ENCODE results near the gene GNPDA1.
"Not testable (repeated sequence)": the region's sequence is repeated elsewhere in the genome, so short reads cannot be mapped to it uniquely, and the experiment has no call there.

The GNPDA1 gene

GRCh38 chr5:142012792-142013388 is at the start of gene GNPDA1:
Gene GNPDA1, minus strand, starts transcription at chr5:142013027. Its CDS starts 992 bp downstream, at chr5:142012035.
- DNase-seq (ENCODE audit: low read depth), result no peak

GRCh38 chr5:142059304-142059940 is 46.6 kb upstream of the GNPDA1 start:
- no peak for DNase-seq (ENCODE audit: low read depth)
- H3K4me3 ChIP-seq (ENCODE audit: low read length), result no peak overlapping the region
- peak; percentile 31 for TF ChIP-seq CTCF (conservative IDR thresholded peaks at IDR 0.05; ENCODE audit: low read depth, low read length)

More at GRCh38 chr5:142012792-142013388, at the start of gene GNPDA1:
- no peak for TF ChIP-seq CTCF (conservative IDR thresholded peaks at IDR 0.05; ENCODE audit: low read depth, low read length)
- H3K4me3 ChIP-seq (ENCODE audit: low read length), result peak within 1 kb of the TSS; percentile 70

- H3K4me3 ChIP-seq (ENCODE audit: low read length), result no peak overlapping the region
- no peak for DNase-seq (ENCODE audit: low read depth)
- no peak for TF ChIP-seq CTCF (conservative IDR thresholded peaks at IDR 0.05; ENCODE audit: low read depth, low read length)
These were observed 44.9 kb upstream of the GNPDA1 start for GRCh38 chr5:142057697-142058056.

GRCh38 chr5:142056816-142057696 is 44.2 kb upstream of the GNPDA1 start:
- no peak overlapping the region for H3K4me3 ChIP-seq (ENCODE audit: low read length)
- no peak for TF ChIP-seq CTCF (conservative IDR thresholded peaks at IDR 0.05; ENCODE audit: low read depth, low read length)
- DNase-seq (ENCODE audit: low read depth), result no peak

- no peak for DNase-seq (ENCODE audit: low read depth)
- TF ChIP-seq CTCF (conservative IDR thresholded peaks at IDR 0.05; ENCODE audit: low read depth, low read length), result no peak
- H3K4me3 ChIP-seq (ENCODE audit: low read length), result no peak overlapping the region
These were observed 42.5 kb upstream of the GNPDA1 start for GRCh38 chr5:142055301-142055700.

- H3K4me3 ChIP-seq (ENCODE audit: low read length), result no peak overlapping the region
- TF ChIP-seq CTCF (conservative IDR thresholded peaks at IDR 0.05; ENCODE audit: low read depth, low read length), result no peak
- no peak for DNase-seq (ENCODE audit: low read depth)
These were observed 40.8 kb upstream of the GNPDA1 start for GRCh38 chr5:142053426-142054151.

GRCh38 chr5:142052026-142052425 is 39.2 kb upstream of the GNPDA1 start:
- DNase-seq (ENCODE audit: low read depth); H3K4me3 ChIP-seq (ENCODE audit: low read length): not testable (repeated sequence)

All from retinal pigment epithelial cell (primary cell).